ENCODE data around the gene SAMD1.

SAMD1 gene

GRCh38 chr19:14091081-14091812, 696 bp upstream of the SAMD1 start:
- Histone ChIP-seq H3K9ac (ENCODE audit: low read length) (peak overlapping the region; percentile 78), H3K27ac (ENCODE audit: low read length) (peak overlapping the region; percentile 46; the same call in 1 of the 2 replicates), H3K79me2 (ENCODE audit: low read length) (no peaks in the 10 kb centered on the region), H4K20me1 (ENCODE audit: insufficient read depth, low read length) (no peaks in the 10 kb centered on the region), H3K4me1 (ENCODE audit: low read length) (peaks cover 3% of the 10 kb centered on the region; the same call in 1 of the 2 replicates), H3K4me2 (ENCODE audit: low read depth, low read length) (peak overlapping the region; percentile 100), H3K27me3 (replicated peaks; ENCODE audit: insufficient read depth, low read length) (no peaks in the 10 kb centered on the region), H3K9me2 (replicated peaks; ENCODE audit: insufficient read depth, low read length) (no peaks in the 10 kb centered on the region), H3K9me3 (replicated peaks; ENCODE audit: insufficient read depth, low read length) (no peaks in the 10 kb centered on the region), H3F3A (ENCODE audit: insufficient read depth, low read length) (no peaks in the 10 kb centered on the region; the same call in 1 of the 2 replicates), H2AFZ (ENCODE audit: low read length) (peak overlapping the region; percentile 80), H3K4me3 (ENCODE audit: low read length) (peak overlapping the region; percentile 95), H3K36me3 (replicated peaks; ENCODE audit: insufficient read depth, low read length) (no peaks in the 10 kb centered on the region)
- TF ChIP-seq EZH2 (optimal IDR thresholded peaks at IDR 0.05; ENCODE audit: low read depth, low read length) (no peak), EZH2phosphoT487 (IDR thresholded peaks at IDR 0.05; ENCODE audit: low read length) (no peak), CTCF (IDR thresholded peaks at IDR 0.05; ENCODE audit: low read length) (peak; percentile 38)
- peak; percentile 49 for DNase-seq

GRCh38 chr19:14089662-14090508, 666 bp downstream of the SAMD1 start:
- H3K4me3 ChIP-seq (ENCODE audit: low read length) = peak overlapping the region; percentile 55; the same call in 1 of the 2 replicates
- H3K36me3 ChIP-seq (replicated peaks; ENCODE audit: insufficient read depth, low read length) = no peaks in the 10 kb centered on the region
- peak; percentile 64 for DNase-seq
- H3K27me3 ChIP-seq (replicated peaks; ENCODE audit: insufficient read depth, low read length) = no peaks in the 10 kb centered on the region
- no peaks in the 10 kb centered on the region for H4K20me1 ChIP-seq (ENCODE audit: insufficient read depth, low read length)
- no peak overlapping the region for H2AFZ ChIP-seq (ENCODE audit: low read length)
- H3K9me3 ChIP-seq (replicated peaks; ENCODE audit: insufficient read depth, low read length) = no peaks in the 10 kb centered on the region
- no peak for TF ChIP-seq CTCF (IDR thresholded peaks at IDR 0.05; ENCODE audit: low read length)
- no peak for TF ChIP-seq EZH2phosphoT487 (IDR thresholded peaks at IDR 0.05; ENCODE audit: low read length)
- TF ChIP-seq EZH2 (optimal IDR thresholded peaks at IDR 0.05; ENCODE audit: low read depth, low read length) = no peak
- peaks cover 3% of the 10 kb centered on the region; the same call in 1 of the 2 replicates for H3K4me1 ChIP-seq (ENCODE audit: low read length)
- no peaks in the 10 kb centered on the region; the same call in 1 of the 2 replicates for H3F3A ChIP-seq (ENCODE audit: insufficient read depth, low read length)
- no peak overlapping the region for H3K27ac ChIP-seq (ENCODE audit: low read length)
- H3K9me2 ChIP-seq (replicated peaks; ENCODE audit: insufficient read depth, low read length) = no peaks in the 10 kb centered on the region
- H3K4me2 ChIP-seq (ENCODE audit: low read depth, low read length) = peak overlapping the region; percentile 57; the same call in 1 of the 2 replicates
- H3K79me2 ChIP-seq (ENCODE audit: low read length) = no peaks in the 10 kb centered on the region
- no peak overlapping the region for H3K9ac ChIP-seq (ENCODE audit: low read length)

GRCh38 chr19:14089412-14089661, 1.2 kb downstream of the SAMD1 start:
- H3F3A ChIP-seq (ENCODE audit: insufficient read depth, low read length) = no peaks in the 10 kb centered on the region; the same call in 1 of the 2 replicates
- no peak overlapping the region for H3K27ac ChIP-seq (ENCODE audit: low read length)
- TF ChIP-seq EZH2phosphoT487 (IDR thresholded peaks at IDR 0.05; ENCODE audit: low read length) (no peak), EZH2 (optimal IDR thresholded peaks at IDR 0.05; ENCODE audit: low read depth, low read length) (no peak), CTCF (IDR thresholded peaks at IDR 0.05; ENCODE audit: low read length) (no peak)
- peak overlapping the region; percentile 37; the same call in 1 of the 2 replicates for H3K4me3 ChIP-seq (ENCODE audit: low read length)
- H3K9me3 ChIP-seq (replicated peaks; ENCODE audit: insufficient read depth, low read length) = no peaks in the 10 kb centered on the region
- no peaks in the 10 kb centered on the region for H3K27me3 ChIP-seq (replicated peaks; ENCODE audit: insufficient read depth, low read length)
- H3K9ac ChIP-seq (ENCODE audit: low read length) = no peak overlapping the region
- peak overlapping the region; percentile 57; the same call in 1 of the 2 replicates for H3K4me2 ChIP-seq (ENCODE audit: low read depth, low read length)
- H3K4me1 ChIP-seq (ENCODE audit: low read length) = peaks cover 3% of the 10 kb centered on the region; the same call in 1 of the 2 replicates
- H3K9me2 ChIP-seq (replicated peaks; ENCODE audit: insufficient read depth, low read length) = no peaks in the 10 kb centered on the region
- no peak for DNase-seq
- no peaks in the 10 kb centered on the region for H3K79me2 ChIP-seq (ENCODE audit: low read length)
- no peaks in the 10 kb centered on the region for H3K36me3 ChIP-seq (replicated peaks; ENCODE audit: insufficient read depth, low read length)
- H2AFZ ChIP-seq (ENCODE audit: low read length) = no peak overlapping the region
- H4K20me1 ChIP-seq (ENCODE audit: insufficient read depth, low read length) = no peaks in the 10 kb centered on the region

All from MM.1S (cell line).